Right lobe of liver (tissue), 6 donors: ENCODE measurements around the gene ZBTB7B. TPM values are rescaled to one million over a fixed set of nuclear protein-coding genes. Genes with fewer than 3 reads are reported as not detected.

Experiments used
- ATAC-seq, 4 donors: fragments of 200-7000 bp; cut with Tn5 transposase; one replicate each; pipeline ENCODE4 v1.9.1; 2020; ENCODE audit warnings: mild to moderate bottlenecking in 4 of 4, moderate library complexity in 4 of 4
- DNase-seq, 3 donors: peaks; one replicate each; pipeline ENCODE4 v3.0.0-alpha.2; 2020
- H3K27ac ChIP-seq, 3 donors: fragments of 200-600 bp; one replicate each; pipeline ENCODE4 v1.8.0; 2022
- H3K27me3 ChIP-seq, 2 donors: fragments of 200-600 bp; one replicate each; pipeline ENCODE4 v1.8.0; 2022
- H3K36me3 ChIP-seq, 4 donors: fragments of 200-600 bp; sonication (generic) in 1 of 4; one replicate each; pipeline versions ENCODE4 v1.5.1 to v1.8.0; 2017 to 2022; ENCODE audit warnings: control low read depth in 1 of 4
- H3K4me1 ChIP-seq, 4 donors: fragments of 200-600 bp; sonication (generic) in 1 of 4; one replicate each; pipeline versions ENCODE4 v1.5.1 to v1.8.0; 2017 to 2022; ENCODE audit warnings: control low read depth in 1 of 4
- H3K4me3 ChIP-seq, 3 donors: fragments of 200-600 bp; one replicate each; pipeline ENCODE4 v1.8.0; 2022
- H3K9me3 ChIP-seq, 4 donors: fragments of 200-600 bp; sonication (generic) in 1 of 4; one replicate each; pipeline versions ENCODE4 v1.5.1 to v1.8.0; 2017 to 2022; ENCODE audit warnings: control low read depth in 1 of 4
- POLR2A ChIP-seq: fragments of 450-650 bp; IDR thresholded peaks from one replicate; pipeline ENCODE4 v1.6.1; 2017; ENCODE audit warnings: antibody characterized with exemption, mild to moderate bottlenecking
- WGBS: methylation state at CpG from one replicate; pipeline ENCODE4 v1.1.6; 2018; ENCODE audit warnings: low coverage, low lambda C conversion rate; ENCODE audit not compliant: insufficient coverage; ENCODE audit errors: missing lambda C conversion rate; 5-methylcytosine and 5-hydroxymethylcytosine counted together
- intact Hi-C, 2 donors: fragments of 100-400 bp; cut with DNase I; formaldehyde crosslinking; loops; one replicate each; pipeline versions ENCODE4 v1.11.2 to v1.14.1; 2022
- long read RNA-seq: library from polyadenylated mRNA; unstranded; transcript quantifications from one replicate; pipeline ENCODE4 v2.0.0, GENCODE V29; 2019
- total RNA-seq, 6 experiments: library from RNA; depleted of rRNA in 2 of 6; stranded (reverse); fragments of >200 nt in 2 of 6; fragmentation: NEBNext Ultra II Directional in 3 of 6; extraction: Animal tissue kit (Norgen Biotek cat#: 25700) in 3 of 6; gene quantifications; one replicate each; pipeline versions ENCODE4 v1.1.0 to v1.2.4, GENCODE V29; 2016 to 2023
- TF ChIP-seq, protein P1 (sequence below), 4 donors: fragments of 200-600 bp in 3 of 4; fragments of 450-650 bp in 1 of 4; IDR thresholded peaks; one replicate each; pipeline versions ENCODE4 v1.5.1 to v1.8.0; 2016 to 2022; ENCODE audit warnings: antibody characterized with exemption in 4 of 4, mild to moderate bottlenecking in 2 of 4
- donor health status: DM: no; HTN: yes; CAD: no.
- donor health status: DM: no; HTN: no; CAD: no.
- donor health status: DM: no; HTN: no; CAD: no.
- donor health status: DM: no; HTN: yes; CAD: no.
- donor health status: DM: no; HTN: yes; CAD: no.

The ZBTB7B gene
- total RNA-seq = 10 to 100 TPM; 35.0 to 83.8 (median 38.8) TPM
- long read RNA-seq = 0 reads

DNA sequence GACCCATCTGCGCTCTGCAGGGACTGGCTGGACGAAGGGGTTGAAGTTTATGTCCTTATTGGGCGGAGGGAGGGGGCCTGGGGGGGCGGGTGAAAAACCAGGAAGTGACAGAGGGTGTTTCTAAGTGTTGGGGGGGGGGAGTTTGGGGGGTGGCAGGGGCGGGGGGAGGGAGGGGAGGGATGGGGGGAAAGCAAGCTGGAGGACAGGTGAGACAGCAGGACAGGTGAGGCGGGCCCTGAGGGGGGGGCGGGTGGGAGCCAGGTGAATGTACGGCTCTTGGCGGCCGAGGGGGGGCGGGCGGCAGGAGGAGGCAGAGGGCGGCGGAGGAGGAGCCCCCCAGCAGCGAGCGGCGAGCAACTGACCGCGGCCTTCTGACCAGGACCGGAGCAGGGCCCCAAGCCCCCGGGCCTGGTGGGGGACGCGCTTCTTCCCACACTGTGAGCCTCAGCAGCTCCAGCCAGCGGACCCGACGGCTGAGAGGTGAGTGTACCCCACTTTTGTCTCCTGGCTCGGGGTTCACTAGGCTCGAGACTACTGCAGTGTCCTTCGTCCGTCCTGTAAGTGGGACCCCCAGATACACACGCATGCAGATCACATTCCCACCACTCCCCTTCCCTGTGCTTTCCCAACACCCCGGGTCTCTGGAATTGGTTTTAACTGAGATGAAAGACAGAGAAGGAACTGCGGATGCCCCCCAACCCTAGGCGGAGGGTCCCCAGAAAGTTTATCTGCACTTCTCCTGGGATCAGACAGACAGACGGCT is at the start of gene ZBTB7B:
Gene ZBTB7B (plus strand): TSS at position 339 of the 763 bp plus-strand sequence. CDS start 11,859 bp downstream, outside the sequence.
- peak within 1 kb of the TSS; percentile 85 to 93 (median 91) for H3K4me3 ChIP-seq
- 1% methylated on average over 18 of the region's 35 CpGs for WGBS
- peaks cover 0 to 52% (median 22%) of the 10 kb centered on the region in 4 donors for H3K4me1 ChIP-seq
- no peaks in the 10 kb centered on the region for H3K9me3 ChIP-seq
- no peak for TF ChIP-seq POLR2A
- TF ChIP-seq, protein P1, sequence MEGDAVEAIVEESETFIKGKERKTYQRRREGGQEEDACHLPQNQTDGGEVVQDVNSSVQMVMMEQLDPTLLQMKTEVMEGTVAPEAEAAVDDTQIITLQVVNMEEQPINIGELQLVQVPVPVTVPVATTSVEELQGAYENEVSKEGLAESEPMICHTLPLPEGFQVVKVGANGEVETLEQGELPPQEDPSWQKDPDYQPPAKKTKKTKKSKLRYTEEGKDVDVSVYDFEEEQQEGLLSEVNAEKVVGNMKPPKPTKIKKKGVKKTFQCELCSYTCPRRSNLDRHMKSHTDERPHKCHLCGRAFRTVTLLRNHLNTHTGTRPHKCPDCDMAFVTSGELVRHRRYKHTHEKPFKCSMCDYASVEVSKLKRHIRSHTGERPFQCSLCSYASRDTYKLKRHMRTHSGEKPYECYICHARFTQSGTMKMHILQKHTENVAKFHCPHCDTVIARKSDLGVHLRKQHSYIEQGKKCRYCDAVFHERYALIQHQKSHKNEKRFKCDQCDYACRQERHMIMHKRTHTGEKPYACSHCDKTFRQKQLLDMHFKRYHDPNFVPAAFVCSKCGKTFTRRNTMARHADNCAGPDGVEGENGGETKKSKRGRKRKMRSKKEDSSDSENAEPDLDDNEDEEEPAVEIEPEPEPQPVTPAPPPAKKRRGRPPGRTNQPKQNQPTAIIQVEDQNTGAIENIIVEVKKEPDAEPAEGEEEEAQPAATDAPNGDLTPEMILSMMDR (IDR thresholded peaks at IDR 0.05) = no peak
- no peaks in the 10 kb centered on the region for H3K27me3 ChIP-seq
- H3K36me3 ChIP-seq = no peaks in the 10 kb centered on the region
- intact Hi-C loops = no loop called here
- ATAC-seq (peak; percentile 1 to 6 (median 4)), DNase-seq (peak; percentile 55 to 70 (median 66))
- H3K27ac ChIP-seq = peak within 1 kb of the TSS; percentile 81 to 95 (median 94)

DNA sequence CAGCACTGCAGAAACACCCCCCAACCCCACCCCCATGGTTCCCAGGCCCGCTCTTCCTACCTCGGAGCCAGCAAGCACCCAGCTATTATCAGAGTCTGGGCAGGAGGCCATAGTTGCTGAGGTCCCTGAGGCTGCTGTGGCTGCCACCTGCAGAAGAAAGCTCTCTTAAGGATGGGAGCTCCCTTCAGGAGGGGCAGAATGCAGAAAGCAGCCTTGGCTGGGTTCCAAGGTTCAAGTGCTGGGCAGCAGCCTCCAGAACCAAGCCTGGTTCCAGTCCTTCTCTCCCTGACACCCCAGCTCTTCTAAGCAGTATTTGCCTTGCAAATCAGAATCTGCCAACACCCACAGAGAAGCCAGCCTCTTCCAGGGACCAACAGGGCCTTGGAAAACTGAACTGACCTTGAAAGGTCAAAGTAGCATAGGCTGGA is 49.0 kb upstream of the ZBTB7B start:
- DNase-seq (no peak), ATAC-seq (no peak)
- intact Hi-C loops = loop anchor here in 1 of 2 donors (10.0 kb wide), 1 partner anchor 101 kb away; the partner anchor contains the start of gene ADAM15
- Histone ChIP-seq H3K27me3 (no peaks in the 10 kb centered on the region), H3K27ac (no peak overlapping the region), H3K9me3 (no peaks in the 10 kb centered on the region), H3K4me3 (no peak overlapping the region), H3K36me3 (peaks cover 0 to 4% (median under 1%) of the 10 kb centered on the region in 4 donors), H3K4me1 (peaks cover 0 to 25% (median 4%) of the 10 kb centered on the region in 4 donors)
- WGBS = 73% methylated on average over 2 of the region's 2 CpGs
- TF ChIP-seq POLR2A = no peak
- TF ChIP-seq, protein P1 (IDR thresholded peaks at IDR 0.05) = no peak

DNA sequence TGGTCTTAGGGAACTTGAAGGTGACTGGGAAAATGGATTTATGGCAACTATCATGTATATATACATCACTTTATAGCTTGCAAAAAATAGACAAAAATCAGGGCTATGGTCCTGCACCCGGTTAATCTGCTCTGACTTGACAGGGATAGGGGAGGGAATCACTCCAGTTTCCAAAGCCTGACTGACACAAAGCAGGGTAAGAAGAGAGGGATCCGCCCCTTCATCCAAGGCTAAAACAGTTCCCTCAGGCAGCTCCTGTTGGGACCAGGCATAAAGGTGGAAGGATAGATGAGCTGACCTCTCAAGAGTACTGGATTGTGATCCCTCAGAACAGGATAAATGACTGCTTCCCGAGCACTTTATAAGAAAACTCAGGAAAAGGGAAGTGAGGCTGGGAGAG is 48.1 kb upstream of the ZBTB7B start:
- no peaks in the 10 kb centered on the region for H3K27me3 ChIP-seq
- no peaks in the 10 kb centered on the region for H3K9me3 ChIP-seq
- DNase-seq (no peak), ATAC-seq (no peak)
- H3K4me3 ChIP-seq = no peak overlapping the region
- H3K4me1 ChIP-seq = peaks cover 0 to 25% (median 4%) of the 10 kb centered on the region in 4 donors
- intact Hi-C loops = loop anchor here in 1 of 2 donors (10.0 kb wide), 1 partner anchor 100 kb away; the partner anchor contains the start of gene ADAM15
- H3K36me3 ChIP-seq = peaks cover 0 to 11% (median 2%) of the 10 kb centered on the region in 4 donors
- TF ChIP-seq POLR2A = no peak
- TF ChIP-seq, protein P1 (IDR thresholded peaks at IDR 0.05) = no peak
- peak overlapping the region in 1 of 3 donors; percentile 74 for H3K27ac ChIP-seq
- 87% methylated on average over 2 of the region's 3 CpGs for WGBS

DNA sequence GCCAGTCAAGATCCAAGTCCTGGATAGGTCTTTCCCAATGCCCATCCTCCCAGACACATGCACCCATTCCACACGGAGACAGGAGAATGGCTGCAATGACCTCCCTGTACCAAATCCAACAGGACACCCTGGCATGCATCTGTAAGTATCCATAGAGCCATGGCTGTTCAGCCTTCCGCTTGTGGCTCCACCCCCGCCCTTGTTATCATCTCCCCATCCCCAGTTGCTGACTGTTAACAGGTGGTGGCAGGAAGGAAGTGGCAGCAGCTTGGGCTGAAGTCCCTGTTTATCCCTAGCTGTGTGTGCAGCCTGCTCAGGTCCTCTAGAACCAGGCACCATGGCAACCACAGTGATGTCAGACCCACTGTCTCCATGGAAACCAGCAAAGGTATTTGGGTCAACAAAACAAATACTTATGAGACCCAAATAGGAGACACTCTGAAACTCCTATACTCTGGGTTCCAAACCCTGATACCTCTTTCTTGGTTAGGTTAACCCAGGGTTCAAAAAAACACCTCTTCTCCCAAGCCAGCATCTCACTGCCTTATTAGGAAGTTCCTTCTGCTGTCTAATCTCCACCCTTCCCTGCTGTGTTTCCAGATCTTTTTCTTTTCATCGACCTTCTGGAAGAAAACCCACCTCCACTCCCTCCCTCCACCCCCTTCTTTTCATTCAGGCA is 47.4 kb upstream of the ZBTB7B start:
- 14% methylated on average over 3 of the region's 4 CpGs for WGBS
- no peak for TF ChIP-seq POLR2A
- peak overlapping the region; percentile 35 to 66 (median 54) for H3K4me3 ChIP-seq
- peaks cover 0 to 25% (median 4%) of the 10 kb centered on the region in 4 donors for H3K4me1 ChIP-seq
- peak overlapping the region; percentile 35 to 74 (median 60) for H3K27ac ChIP-seq
- H3K36me3 ChIP-seq = peaks cover 0 to 12% (median 2%) of the 10 kb centered on the region in 4 donors
- H3K27me3 ChIP-seq = no peaks in the 10 kb centered on the region
- ATAC-seq (peak in 3 of 4 donors; percentile 16 to 39 (median 28)), DNase-seq (peak in 1 of 3 donors; percentile 48)
- intact Hi-C loops = loop anchor here in 1 of 2 donors (10.0 kb wide), 1 partner anchor 100 kb away; the partner anchor contains the start of gene ADAM15
- H3K9me3 ChIP-seq = no peaks in the 10 kb centered on the region
